ENCODE data around the gene KYAT1.
"Not testable (repeated sequence)": the region's sequence is repeated elsewhere in the genome, so short reads cannot be mapped to it uniquely, and the experiment has no call there.

KYAT1 gene

GRCh38 chr9:128885376-128885775, 3.6 kb upstream of the KYAT1 start:
- no peak for DNase-seq (ENCODE audit: low spot score)

- no peak for DNase-seq (ENCODE audit: low spot score)
Observed at GRCh38 chr9:128884164-128884563, 2.4 kb upstream of the KYAT1 start.

DNA sequence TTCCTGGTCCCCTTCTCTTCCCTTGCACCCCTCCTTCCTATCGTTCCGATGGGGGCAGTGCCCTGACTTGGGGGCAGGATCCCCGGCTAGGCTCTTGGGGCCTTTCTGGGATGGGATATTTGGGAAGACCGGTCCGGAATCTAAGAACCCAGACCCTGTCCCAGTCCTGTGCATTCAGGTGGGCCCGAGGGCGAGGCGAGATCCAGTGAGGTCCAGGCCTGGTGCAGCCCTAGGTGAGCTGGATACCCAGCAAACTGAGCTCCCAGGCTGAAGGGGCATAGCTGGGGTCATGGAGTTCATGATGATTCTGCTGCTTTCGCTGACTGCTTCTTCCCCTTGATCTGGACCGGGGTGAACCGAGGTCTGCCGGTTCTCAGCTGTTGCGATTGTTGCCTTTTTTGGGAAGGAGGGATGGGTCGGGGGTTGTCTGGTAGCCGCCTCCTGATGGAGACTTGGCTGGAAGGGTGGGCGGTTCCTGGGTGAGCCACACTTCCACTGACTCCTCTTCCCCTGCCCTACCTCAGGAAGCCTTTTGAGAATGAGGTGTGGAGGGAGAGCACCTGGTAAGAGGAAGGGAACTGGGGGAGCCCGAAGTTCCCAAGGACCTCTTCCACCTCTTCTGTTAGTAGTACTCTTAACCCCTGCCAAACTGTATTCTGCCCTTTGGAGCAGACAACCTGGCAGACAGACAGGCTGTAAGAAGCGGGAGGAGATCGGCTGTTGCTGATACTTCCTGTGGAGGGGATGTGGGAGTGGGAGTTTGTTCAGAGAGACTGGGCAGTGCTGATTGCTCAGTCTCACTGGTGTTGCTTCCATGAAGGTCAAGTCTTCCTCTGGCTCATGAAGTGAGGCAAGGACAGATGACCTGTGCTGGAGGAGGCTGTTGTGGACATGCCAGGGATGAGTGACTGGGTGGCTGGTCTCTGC, 1.2 kb upstream of the KYAT1 start:
- peak; percentile 48 for DNase-seq (ENCODE audit: low spot score)

GRCh38 chr9:128877852-128878251, 3.9 kb downstream of the KYAT1 start:
- DNase-seq (ENCODE audit: low spot score) = no peak

- not testable (repeated sequence) for DNase-seq (ENCODE audit: low spot score)
Observed at GRCh38 chr9:128870941-128871265, 10.8 kb downstream of the KYAT1 start.

DNA sequence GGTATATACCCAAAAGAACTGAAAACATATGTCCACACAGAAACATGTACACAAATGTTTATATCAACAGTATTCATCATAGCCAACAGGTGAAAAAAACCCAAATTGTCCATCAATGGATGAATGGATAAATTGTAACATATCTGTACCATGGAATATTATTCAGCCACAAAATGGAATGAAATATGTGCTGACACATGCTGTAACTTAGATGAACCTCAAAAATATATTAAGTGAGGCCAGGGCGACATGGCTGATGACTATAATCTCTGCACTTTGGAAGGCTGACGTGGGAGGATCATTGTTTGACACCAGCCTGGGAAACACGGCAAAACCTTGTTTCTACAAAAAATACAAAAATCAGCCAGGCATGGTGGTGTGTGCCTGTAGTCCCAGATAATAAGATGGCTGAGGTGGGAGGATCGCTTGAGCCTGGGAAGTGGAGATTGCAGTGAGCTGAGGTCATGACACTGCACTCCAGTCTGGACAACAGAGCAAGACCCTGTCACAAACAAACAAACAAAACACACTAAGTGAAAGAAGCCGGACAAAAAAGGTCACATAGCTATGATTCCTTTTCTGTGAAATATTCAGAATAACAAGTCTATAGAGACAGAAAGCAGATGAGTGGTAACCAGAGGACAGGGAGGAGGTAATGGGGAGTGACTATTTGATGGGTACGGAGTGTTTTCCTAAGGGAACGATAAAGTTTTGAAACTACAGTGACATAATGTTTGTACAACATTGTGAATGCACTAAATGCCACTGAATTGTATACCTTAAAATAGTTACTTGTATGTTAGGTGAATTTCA, 11.4 kb downstream of the KYAT1 start:
- no peak for DNase-seq (ENCODE audit: low spot score)

DNA sequence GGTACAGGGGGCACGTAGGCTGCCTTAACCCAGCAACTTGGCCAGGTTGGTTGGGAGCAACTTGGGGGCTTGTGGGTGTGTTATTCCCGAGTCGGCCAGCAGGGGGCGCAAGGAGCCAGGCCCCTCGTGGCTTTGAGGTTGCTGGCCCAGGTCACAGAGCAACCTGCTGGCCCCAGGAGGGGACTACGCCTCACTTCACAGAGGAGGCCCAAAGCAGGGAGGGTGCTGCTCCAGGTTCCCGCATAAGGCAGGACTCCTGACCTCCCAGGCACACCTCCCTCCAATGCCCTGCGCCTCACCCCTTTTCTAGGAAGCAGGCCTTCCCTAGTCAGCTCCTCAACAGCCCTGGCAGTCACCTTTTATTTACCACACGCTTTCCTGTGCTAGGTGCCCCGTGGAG, 18.1 kb downstream of the KYAT1 start:
- DNase-seq (ENCODE audit: low spot score) = peak; percentile 52

GRCh38 chr9:128862401-128862851, 19.3 kb downstream of the KYAT1 start:
- DNase-seq (ENCODE audit: low spot score) = no peak

GRCh38 chr9:128861501-128861900, 20.2 kb downstream of the KYAT1 start:
- DNase-seq (ENCODE audit: low spot score) = no peak

GRCh38 chr9:128860937-128861336, 20.8 kb downstream of the KYAT1 start:
- no peak for DNase-seq (ENCODE audit: low spot score)

DNA sequence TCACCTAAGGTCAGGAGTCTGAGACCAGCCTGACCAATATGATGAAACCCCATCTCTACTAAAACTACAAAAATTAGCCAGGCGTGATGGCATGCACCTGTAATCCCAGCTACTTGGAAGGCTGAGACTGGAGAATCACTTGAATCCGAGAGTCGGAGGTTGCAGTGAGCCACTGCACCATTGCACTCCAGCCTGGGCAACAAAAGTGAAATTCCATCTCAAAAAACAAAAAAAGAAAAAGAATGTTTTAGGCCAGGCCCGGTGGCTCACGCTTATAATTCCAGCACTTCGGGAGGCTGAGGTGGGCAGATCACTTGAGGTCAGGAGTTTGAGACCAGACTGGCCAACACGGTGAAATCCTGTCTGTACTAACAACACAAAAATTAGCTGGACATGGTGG, 23.3 kb downstream of the KYAT1 start:
- not testable (repeated sequence) for DNase-seq (ENCODE audit: low spot score)

GRCh38 chr9:128854454-128854853, 27.3 kb downstream of the KYAT1 start:
- DNase-seq (ENCODE audit: low spot score) = not testable (repeated sequence)

GRCh38 chr9:128852646-128853045, 29.1 kb downstream of the KYAT1 start:
- not testable (repeated sequence) for DNase-seq (ENCODE audit: low spot score)

GRCh38 chr9:128851779-128852600, 29.8 kb downstream of the KYAT1 start:
- not testable (repeated sequence) for DNase-seq (ENCODE audit: low spot score)

DNA sequence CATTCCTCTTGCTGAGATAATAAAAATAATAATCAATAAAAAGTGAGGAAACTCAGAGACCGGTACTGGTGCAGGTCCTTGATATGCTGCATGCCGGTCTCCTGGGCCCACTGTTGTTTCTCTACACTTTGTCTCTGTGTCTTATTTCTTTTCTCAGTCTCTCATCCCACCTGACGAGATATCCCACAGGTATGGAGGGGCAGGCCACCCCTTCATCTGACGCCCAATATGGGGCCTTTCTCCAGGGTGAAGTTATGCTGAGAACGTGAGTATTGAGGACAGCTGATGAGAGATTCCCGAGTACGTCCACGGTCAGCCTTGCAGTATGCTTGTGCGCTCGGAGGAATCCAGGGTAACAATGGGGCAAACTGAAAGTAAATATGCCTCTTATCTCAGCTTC, 30.7 kb downstream of the KYAT1 start:
- DNase-seq (ENCODE audit: low spot score) = not testable (repeated sequence)

DNA sequence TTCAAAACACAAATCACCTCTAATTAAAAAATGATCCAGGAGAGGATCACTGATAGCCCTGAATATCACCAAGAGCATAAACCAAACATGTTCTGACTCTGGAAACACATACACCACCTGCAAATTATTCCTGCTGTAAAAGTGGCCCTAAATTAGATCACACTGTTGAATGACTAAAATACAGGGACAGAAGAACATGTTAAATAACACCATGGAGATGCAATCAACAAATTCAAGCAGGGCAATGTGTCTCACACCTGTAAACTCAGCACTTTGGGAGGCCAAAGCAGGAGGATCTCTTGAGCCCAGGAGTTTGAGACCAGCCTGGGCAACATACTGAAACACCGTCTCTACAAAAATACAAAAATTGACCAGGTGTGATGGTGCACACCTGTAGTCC, 33.9 kb downstream of the KYAT1 start:
- no peak for DNase-seq (ENCODE audit: low spot score)

GRCh38 chr9:128846680-128847030, 35.1 kb downstream of the KYAT1 start:
- DNase-seq (ENCODE audit: low spot score) = no peak

DNA sequence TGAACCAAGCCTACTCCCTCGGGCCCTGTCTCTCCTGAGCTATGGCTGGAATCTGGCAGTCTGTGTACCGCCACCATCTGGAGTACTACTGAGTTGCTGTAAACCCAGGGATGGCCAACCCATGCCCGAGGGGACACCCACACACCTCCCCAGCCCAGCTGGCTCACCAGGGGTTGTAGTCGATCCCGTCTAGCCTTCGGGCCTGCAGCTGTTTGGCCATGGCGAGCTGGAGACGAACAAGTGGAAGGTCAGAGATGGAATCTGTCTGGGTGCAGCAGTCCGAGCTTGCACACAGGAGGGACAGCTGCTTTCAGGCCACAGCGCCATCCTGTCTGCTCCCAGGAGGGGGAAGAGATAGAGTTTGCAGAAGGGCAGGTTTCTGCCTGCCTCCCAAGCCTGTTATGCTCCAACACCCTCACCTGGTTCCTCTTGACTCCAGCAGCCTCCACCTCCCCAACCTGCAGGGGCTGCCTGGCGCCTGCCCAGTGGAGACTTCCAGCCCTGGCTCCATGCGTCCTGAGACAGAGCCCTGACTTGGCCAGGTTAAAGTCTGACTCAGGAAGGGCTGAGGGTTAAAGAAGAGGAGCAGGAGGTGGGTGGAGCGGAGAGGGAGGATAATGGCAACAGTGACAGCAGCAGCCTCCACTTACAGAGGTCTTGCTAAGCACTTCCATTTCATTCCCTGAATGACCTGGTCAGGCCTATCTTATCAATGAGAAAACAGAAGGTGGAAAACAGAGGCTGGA, 36.4 kb downstream of the KYAT1 start:
- DNase-seq (ENCODE audit: low spot score) = no peak

GRCh38 chr9:128843171-128843570, 38.6 kb downstream of the KYAT1 start:
- DNase-seq (ENCODE audit: low spot score) = not testable (repeated sequence)

- no peak for DNase-seq (ENCODE audit: low spot score)
Observed at GRCh38 chr9:128841694-128842492, 39.9 kb downstream of the KYAT1 start.

GRCh38 chr9:128840524-128840923, 41.2 kb downstream of the KYAT1 start:
- DNase-seq (ENCODE audit: low spot score) = no peak
